Lower leg skin (tissue), 4 donors: ENCODE data around the gene PAX1. TPM values are rescaled to one million over a fixed set of nuclear protein-coding genes. Genes with fewer than 3 reads are reported as not detected.

Experiments
- DNase-seq, 2 donors: peaks; one replicate each; pipeline ENCODE4 v3.0.0-alpha.2; 2019; ENCODE audit warnings: low spot score in 2 of 2
- H3K4me3 ChIP-seq: fragments of 200-600 bp; sonication (generic); 2 replicates; pipeline ENCODE4 v1.5.1; 2017; ENCODE audit warnings: mild to moderate bottlenecking, low read depth; ENCODE audit not compliant: poor library complexity, severe bottlenecking
- POLR2A ChIP-seq, 2 donors: fragments of 450-650 bp; IDR thresholded peaks; one replicate each; pipeline ENCODE4 v1.6.1; 2016 to 2017; ENCODE audit warnings: antibody characterized with exemption in 2 of 2, mild to moderate bottlenecking in 1 of 2, moderate library complexity in 1 of 2
- WGBS, 2 donors: methylation state at CpG; one replicate each; pipeline ENCODE4 v1.1.5; 2018; 5-methylcytosine and 5-hydroxymethylcytosine counted together
- intact Hi-C: fragments of 100-400 bp; cut with DNase I; formaldehyde crosslinking; loops from one replicate; pipeline ENCODE4 v1.15.0; 2023; ENCODE audit warnings: low total_unique reads
- total RNA-seq, 4 donors: library from RNA; depleted of rRNA; stranded (reverse); fragments of >200 nt; gene quantifications; one replicate each; pipeline ENCODE4 v1.1.0, GENCODE V29; 2016
- TF ChIP-seq, protein P1 (sequence below), 3 donors: fragments of 450-650 bp; IDR thresholded peaks; one replicate each; pipeline ENCODE4 v1.5.1; 2016; ENCODE audit warnings: antibody characterized with exemption in 3 of 3, mild to moderate bottlenecking in 3 of 3, moderate library complexity in 2 of 3

PAX1 gene
- total RNA-seq, 4 donors from 2014 or later = 0.05 to 2.8 (median 0.19) TPM; not detected in 1

DNA sequence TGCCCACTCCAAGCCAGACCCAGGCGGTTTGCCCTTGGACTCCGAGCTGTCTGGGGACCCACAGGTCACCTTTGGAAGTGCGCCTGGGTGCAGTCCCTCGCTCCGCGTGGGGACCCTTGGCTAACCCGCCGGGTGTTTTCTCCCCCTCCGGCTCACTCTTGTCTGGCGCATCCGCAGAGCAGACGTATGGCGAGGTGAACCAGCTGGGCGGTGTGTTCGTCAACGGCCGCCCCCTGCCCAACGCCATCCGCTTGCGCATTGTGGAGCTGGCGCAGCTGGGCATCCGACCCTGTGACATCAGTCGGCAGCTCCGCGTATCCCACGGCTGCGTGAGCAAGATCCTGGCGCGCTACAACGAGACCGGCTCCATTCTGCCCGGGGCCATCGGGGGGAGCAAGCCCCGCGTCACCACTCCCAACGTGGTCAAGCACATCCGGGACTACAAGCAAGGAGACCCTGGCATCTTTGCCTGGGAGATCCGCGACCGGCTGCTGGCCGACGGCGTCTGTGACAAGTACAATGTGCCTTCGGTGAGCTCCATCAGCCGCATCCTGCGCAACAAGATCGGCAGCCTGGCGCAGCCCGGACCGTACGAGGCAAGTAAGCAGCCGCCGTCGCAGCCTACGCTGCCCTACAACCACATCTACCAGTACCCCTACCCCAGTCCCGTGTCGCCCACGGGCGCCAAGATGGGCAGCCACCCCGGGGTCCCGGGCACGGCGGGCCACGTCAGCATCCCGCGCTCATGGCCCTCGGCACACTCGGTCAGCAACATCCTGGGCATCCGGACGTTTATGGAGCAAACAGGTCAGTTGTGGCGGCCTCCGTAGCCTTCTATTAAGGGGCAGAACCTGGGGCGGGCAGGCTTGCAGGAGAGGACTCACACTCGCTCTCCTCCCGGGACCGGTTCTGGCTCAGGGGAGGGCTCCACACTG is 1.1 kb downstream of the PAX1 start:
- TF ChIP-seq, protein P1, sequence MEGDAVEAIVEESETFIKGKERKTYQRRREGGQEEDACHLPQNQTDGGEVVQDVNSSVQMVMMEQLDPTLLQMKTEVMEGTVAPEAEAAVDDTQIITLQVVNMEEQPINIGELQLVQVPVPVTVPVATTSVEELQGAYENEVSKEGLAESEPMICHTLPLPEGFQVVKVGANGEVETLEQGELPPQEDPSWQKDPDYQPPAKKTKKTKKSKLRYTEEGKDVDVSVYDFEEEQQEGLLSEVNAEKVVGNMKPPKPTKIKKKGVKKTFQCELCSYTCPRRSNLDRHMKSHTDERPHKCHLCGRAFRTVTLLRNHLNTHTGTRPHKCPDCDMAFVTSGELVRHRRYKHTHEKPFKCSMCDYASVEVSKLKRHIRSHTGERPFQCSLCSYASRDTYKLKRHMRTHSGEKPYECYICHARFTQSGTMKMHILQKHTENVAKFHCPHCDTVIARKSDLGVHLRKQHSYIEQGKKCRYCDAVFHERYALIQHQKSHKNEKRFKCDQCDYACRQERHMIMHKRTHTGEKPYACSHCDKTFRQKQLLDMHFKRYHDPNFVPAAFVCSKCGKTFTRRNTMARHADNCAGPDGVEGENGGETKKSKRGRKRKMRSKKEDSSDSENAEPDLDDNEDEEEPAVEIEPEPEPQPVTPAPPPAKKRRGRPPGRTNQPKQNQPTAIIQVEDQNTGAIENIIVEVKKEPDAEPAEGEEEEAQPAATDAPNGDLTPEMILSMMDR (IDR thresholded peaks at IDR 0.05) = no peak
- no peak for TF ChIP-seq POLR2A (IDR thresholded peaks at IDR 0.05)
- WGBS, 2 donors = 11 to 20% methylated on average over 26 to 52 of the region's 76 CpGs
- DNase-seq = no peak
- intact Hi-C loops = no loop called here
- H3K4me3 ChIP-seq = no peak overlapping the region

DNA sequence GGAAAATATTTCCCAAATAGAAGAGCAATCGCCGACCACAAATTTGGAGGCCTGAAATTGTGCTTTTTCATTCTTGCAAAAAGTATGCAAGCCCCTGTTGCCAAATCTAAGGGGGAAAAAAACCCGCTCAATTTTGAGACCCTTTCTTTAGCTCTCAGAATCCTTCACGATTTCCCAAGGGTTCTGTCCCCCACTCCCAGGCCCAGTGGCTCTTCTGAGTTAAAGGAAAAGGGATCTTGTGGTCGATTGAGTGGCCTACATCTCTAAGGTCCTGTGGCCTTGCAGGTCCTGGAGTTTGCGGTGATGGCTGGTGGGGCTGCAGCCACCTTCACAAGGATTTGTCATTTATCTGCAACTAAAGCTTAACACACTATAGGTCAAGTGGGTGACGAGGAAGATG is 1.8 kb downstream of the PAX1 start:
- WGBS, 2 donors = 40 to 47% methylated on average over 7 of the region's 7 CpGs
- no peak for DNase-seq
- intact Hi-C loops = no loop called here
- no peak overlapping the region for H3K4me3 ChIP-seq
- TF ChIP-seq POLR2A (IDR thresholded peaks at IDR 0.05) = no peak

DNA sequence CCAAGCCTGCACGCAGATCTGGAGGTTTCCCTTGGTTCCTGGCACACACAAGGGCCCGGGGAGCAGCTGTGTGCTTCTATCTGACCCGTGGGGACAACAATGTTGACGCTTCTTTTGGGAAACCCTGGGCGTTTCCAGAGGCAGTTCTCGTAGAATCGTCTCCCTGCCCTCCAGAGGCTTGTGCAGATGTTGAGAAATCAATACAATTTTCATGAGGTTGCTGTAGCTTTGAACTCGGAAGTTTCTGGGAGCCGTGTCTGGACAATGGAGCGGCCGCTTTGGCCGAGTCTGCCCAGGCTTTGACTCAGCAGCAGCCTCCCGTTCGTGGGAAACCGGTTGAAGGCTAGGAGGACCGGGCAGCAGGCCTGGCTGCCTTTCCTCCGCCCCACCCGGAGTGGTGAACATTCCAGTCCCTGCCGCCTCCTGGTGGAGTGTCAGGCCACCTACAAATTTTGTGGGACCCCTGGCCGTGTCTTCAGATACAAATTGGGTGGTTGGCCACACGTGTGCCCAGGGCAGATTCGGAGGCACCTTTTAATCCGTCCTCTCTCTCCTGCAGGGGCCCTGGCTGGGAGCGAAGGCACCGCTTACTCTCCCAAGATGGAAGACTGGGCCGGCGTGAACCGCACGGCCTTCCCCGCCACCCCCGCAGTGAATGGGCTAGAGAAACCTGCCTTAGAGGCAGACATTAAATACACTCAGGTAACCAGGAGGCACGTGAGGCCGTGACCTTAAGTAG is 2.7 kb downstream of the PAX1 start:
- no peak for TF ChIP-seq POLR2A (IDR thresholded peaks at IDR 0.05)
- TF ChIP-seq, protein P1 (IDR thresholded peaks at IDR 0.05) = no peak
- intact Hi-C loops = no loop called here
- no peak overlapping the region for H3K4me3 ChIP-seq
- WGBS, 2 donors = 30 to 37% methylated on average over 31 to 33 of the region's 33 CpGs
- no peak for DNase-seq

DNA sequence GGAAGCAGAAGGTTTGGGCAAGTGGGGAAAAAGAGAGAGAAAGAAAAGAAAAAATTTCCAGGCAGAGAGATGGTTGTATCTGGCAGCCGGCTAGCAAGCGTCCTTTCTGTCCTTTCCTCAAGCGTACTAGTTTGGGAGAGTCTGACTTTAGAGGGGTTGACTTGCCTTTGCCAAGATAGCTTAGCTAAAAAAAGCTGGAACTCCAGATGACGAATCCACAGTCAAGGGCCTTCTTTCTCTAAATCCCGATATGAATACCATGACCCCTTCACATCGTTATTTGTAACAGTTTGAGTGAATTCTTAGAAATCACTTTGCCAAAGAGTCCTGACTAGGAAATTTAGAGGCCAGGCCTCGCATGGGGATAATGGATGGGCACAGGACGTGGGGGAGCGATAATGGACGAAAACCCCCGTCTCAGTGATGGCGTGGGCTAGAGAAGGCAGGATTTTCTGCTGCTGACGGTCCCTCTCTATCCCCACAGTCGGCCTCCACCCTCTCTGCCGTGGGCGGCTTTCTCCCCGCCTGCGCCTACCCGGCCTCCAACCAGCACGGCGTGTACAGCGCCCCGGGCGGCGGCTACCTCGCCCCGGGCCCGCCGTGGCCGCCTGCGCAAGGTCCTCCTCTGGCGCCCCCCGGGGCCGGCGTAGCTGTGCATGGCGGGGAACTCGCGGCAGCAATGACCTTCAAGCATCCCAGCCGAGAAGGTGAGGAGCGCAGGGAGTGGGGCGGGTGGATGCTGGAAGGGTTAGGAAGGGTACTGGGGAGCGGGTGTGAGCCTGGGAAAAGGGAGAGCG is 3.5 kb downstream of the PAX1 start:
- WGBS, 2 donors = 27 to 30% methylated on average over 41 to 43 of the region's 43 CpGs
- intact Hi-C loops = no loop called here
- H3K4me3 ChIP-seq = no peak overlapping the region
- TF ChIP-seq POLR2A (IDR thresholded peaks at IDR 0.05) = no peak
- TF ChIP-seq, protein P1 (IDR thresholded peaks at IDR 0.05) = no peak
- no peak for DNase-seq

DNA sequence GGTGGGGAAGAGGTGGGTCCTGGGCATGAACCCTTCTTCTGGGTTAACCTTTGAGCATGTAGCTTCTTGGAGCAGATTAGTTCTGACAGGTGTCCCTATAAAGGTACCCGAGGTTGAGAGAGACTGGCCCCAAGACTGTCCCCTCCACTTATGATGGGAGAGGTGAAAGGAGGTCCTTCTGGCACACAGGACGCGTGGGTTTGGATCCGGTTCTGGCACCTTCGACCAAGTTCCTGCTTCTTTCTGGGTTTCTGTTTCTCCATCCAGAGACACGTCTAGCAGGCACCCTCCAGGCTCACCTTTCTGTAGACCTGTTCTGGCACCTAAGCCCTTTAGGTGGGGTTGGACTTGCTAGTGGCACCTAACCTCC is 4.1 kb downstream of the PAX1 start:
- TF ChIP-seq, protein P1 (IDR thresholded peaks at IDR 0.05) = no peak
- no peak for TF ChIP-seq POLR2A (IDR thresholded peaks at IDR 0.05)
- WGBS, 2 donors = 18 to 25% methylated on average over 6 of the region's 6 CpGs
- no peak overlapping the region for H3K4me3 ChIP-seq
- DNase-seq = no peak
- intact Hi-C loops = no loop called here
